NCI-H1436 treated with DMSO at 0.1 percent for 48 hours (cell line): ENCODE measurements around the gene AAR2.

Experiments used
- DNase-seq: peaks from one replicate; lab custom pipeline; 2025; lab: John Stamatoyannopoulos, UW

AAR2 gene, protein sequence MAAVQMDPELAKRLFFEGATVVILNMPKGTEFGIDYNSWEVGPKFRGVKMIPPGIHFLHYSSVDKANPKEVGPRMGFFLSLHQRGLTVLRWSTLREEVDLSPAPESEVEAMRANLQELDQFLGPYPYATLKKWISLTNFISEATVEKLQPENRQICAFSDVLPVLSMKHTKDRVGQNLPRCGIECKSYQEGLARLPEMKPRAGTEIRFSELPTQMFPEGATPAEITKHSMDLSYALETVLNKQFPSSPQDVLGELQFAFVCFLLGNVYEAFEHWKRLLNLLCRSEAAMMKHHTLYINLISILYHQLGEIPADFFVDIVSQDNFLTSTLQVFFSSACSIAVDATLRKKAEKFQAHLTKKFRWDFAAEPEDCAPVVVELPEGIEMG

GRCh38 chr20:36235892-36236785 is at the start of gene AAR2:
AAR2 (plus strand) TSS chr20:36236478; CDS start chr20:36239869, 3,391 bp downstream.
- DNase-seq, result no peak

GRCh38 chr20:36193977-36194712 is 42.1 kb upstream of the AAR2 start:
- no peak for DNase-seq

GRCh38 chr20:36196676-36197075 is 39.6 kb upstream of the AAR2 start:
- DNase-seq, result no peak

- no peak for DNase-seq
Measured at GRCh38 chr20:36197271-36197670, 39.0 kb upstream of the AAR2 start.

DNA sequence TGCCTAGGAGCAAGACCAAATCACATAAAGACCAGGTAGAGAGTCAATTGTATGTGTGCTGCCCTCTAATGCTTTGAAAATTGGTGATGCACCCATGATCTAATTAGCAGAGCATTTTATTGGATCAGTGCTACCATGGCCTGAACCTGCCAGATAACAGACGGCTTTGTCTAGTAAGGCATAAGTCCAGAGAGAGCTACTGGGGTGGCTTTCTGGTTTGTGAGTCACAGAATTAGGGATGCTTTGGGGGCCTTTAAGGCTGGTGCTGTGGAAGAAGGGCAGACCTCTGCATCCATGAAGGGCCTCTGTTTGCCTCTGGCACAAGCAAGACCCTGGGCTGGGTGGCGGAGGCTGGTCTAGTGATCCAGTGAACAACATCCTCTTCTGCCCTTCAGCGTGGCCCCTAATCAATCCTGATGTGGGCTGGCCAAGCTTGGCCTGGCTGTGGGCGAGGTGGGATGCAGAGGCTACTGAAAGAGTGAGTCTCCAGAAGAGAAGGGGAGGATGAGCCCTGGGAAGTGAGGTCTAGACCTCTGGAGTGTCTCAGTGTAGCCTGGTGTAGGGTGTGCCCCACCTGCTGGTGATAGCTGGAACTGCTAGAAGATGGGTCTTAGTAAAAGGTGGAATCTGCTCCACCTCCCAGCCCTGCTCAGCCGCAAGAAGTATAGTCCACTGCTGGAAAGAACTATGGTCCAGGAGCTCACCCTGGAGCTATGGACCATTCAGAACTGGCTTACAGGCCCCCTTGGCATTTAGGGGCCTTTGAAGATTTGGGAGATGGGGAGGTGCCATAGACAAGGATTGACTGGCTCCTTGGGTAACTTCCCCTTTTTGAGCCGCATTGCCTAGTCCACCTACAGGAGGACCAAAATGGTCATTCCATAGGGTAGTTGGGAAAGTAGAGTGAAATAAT is 36.7 kb upstream of the AAR2 start:
- peak; percentile 8 for DNase-seq

- no peak for DNase-seq
Measured at GRCh38 chr20:36200451-36200850, 35.8 kb upstream of the AAR2 start.

DNA sequence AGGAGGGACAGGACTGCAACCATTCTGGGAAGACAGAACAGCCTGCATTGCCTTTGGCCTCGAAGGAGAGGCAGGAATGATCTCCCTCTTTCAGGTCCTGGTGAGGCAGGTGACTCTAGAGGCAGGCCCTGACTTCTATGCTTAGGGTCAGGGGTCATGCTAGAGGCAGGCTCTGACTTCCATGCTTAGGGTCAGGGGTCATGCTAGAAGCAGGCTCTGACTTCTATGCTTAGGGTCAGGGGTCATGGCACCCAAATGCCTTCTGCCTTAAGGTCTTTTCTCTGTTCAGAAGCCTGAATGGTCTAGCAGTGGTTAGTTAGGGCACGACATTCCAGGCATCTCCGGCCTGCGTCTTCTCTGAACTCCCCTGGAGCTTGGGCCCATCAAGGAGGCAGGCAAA is 35.1 kb upstream of the AAR2 start:
- no peak for DNase-seq

DNA sequence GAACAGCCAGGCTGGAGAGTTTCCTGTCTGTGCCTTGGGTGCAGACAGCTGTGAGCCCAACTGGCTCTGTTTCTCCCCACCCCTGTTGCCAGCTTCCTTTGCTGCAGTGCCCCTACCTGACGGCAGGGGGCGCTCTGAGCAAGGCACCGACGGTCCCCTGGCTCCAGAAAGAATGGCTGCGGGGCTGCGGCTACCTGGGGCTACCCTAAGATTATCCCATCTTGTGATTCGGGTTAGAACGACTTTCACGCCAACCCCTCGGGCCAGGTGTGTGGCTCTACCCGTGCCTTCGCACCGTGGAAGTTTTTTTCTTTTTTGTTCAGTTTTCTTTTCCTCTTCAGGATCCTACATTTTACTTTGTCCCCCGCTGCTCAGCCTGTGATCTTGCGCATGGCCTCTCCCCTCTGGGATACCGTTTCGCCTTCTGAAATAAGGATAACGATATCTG is 33.4 kb upstream of the AAR2 start:
- DNase-seq, result no peak

- DNase-seq, result no peak
Measured at GRCh38 chr20:36203861-36204260, 32.4 kb upstream of the AAR2 start.

DNA sequence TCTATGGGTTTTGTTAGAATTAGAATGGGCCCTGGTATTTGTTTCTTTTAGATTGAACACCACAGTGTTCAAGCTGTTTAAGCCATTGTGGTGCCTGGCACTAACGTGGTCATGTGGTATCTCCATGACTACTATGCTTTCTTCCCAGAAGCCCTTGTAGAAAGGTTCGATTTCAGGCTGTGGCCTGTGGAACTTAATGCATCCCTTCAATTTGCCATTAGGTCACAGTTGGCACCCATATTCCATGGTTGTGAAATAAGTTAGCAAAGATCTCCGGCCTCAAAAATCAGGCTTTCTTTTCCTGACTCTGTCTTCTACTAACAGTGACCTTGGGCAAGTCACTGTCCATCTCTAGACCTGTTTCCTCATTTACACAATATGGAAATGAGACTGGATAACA is 31.3 kb upstream of the AAR2 start:
- no peak for DNase-seq

- DNase-seq, result no peak
Measured at GRCh38 chr20:36206068-36206467, 30.2 kb upstream of the AAR2 start.

- no peak for DNase-seq
Measured at GRCh38 chr20:36206641-36207040, 29.6 kb upstream of the AAR2 start.

- no peak for DNase-seq
Measured at GRCh38 chr20:36207602-36208001, 28.7 kb upstream of the AAR2 start.

- no peak for DNase-seq
Measured at GRCh38 chr20:36208257-36208656, 28.0 kb upstream of the AAR2 start.

- no peak for DNase-seq
Measured at GRCh38 chr20:36210436-36211021, 25.7 kb upstream of the AAR2 start.

GRCh38 chr20:36213362-36213761 is 22.9 kb upstream of the AAR2 start:
- no peak for DNase-seq

GRCh38 chr20:36214684-36215256 is 21.5 kb upstream of the AAR2 start:
- DNase-seq, result no peak

DNA sequence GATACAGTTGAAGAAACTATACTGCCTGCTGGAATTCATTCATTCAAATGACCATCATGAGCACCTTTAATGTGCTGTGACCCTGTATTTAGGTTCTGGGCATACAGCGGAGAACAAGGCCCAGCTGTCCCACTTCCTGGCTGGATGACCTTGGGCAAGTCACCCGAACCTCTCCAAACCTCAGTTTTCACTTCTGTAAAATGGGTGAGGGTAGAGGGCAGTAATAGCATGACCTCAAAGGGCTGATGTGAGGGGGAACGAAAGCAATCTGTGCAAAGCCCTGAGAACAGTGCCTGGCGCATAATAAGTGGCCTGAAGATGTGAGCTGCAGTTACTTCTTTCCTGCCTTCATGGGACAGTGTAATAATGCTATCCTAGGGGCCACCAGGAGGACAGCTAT is 20.5 kb upstream of the AAR2 start:
- DNase-seq, result no peak

GRCh38 chr20:36216314-36217025 is 19.8 kb upstream of the AAR2 start:
- no peak for DNase-seq

DNA sequence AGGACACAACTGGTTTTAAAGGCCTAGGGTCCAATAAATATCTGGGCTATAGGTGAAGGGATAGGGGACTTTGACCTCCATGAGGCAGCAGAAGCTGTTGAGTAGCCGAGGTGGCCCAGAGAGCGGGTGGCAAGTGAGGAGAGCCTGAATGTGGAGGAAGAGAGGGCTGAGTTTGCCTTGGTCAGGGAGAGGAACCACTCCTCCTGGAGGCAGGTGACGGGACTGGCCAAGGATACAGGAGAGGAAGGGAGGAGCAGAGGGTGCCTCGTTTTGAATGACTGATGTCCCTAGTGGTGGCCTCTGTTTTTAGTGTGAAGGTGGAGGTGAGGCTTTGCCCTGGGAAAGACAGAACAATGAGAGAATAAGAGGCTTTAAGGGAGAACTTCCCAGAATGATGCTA is 19.1 kb upstream of the AAR2 start:
- DNase-seq, result no peak
